GM12891 (cell line): ENCODE results near the gene FBLN5.

ENCODE experiments used
- PAX5 ChIP-seq: IDR thresholded peaks from 2 replicates; pipeline ENCODE4 v1.6.1; 2011; ENCODE audit warnings: low read length, moderate library complexity, mild to moderate bottlenecking; ENCODE audit not compliant: insufficient read depth, severe bottlenecking
- POLR2A ChIP-seq: IDR thresholded peaks from 2 replicates; pipeline ENCODE4 v1.6.1; 2011; ENCODE audit warnings: low read depth, low read length, control low read depth
- POLR2AphosphoS5 ChIP-seq: IDR thresholded peaks from 2 replicates; pipeline ENCODE4 v1.6.1; 2011; ENCODE audit warnings: low read depth, low read length, control low read depth
- POU2F2 ChIP-seq: IDR thresholded peaks from 2 replicates; pipeline ENCODE4 v1.6.1; 2011; ENCODE audit warnings: low read depth, mild to moderate bottlenecking, control low read depth, low read length, moderate library complexity
- SPI1 ChIP-seq: IDR thresholded peaks from 2 replicates; pipeline ENCODE4 v1.6.1; 2011; ENCODE audit warnings: low read depth, low read length, control low read depth
- TAF1 ChIP-seq: IDR thresholded peaks from 2 replicates; pipeline ENCODE4 v1.6.1; 2011; ENCODE audit warnings: low read depth, low read length, control low read depth

- no peak for TF ChIP-seq POLR2A
- no peak for TF ChIP-seq SPI1
- no peak for TF ChIP-seq POLR2AphosphoS5
- TF ChIP-seq TAF1, result no peak
- TF ChIP-seq POU2F2, result no peak
- no peak for TF ChIP-seq PAX5
Observed at GRCh38 chr14:91904956-91905645, 42.4 kb downstream of the FBLN5 start.
